LoVo (cell line): Measurements from ENCODE around the gene ARF5.

ENCODE experiments used
- DNase-seq: peaks from one replicate; pipeline ENCODE4 v3.0.0-alpha.2; 2016; ENCODE audit warnings: low spot score

Gene ARF5

GRCh38 chr7:127588697-127589482, 679 bp downstream of the ARF5 start:
- peak; percentile 68 for DNase-seq

GRCh38 chr7:127589896-127590295, 1.7 kb downstream of the ARF5 start:
- DNase-seq = no peak

GRCh38 chr7:127591189-127591588, 3.0 kb downstream of the ARF5 start:
- no peak for DNase-seq

GRCh38 chr7:127591591-127591990, 3.4 kb downstream of the ARF5 start:
- no peak for DNase-seq

DNA sequence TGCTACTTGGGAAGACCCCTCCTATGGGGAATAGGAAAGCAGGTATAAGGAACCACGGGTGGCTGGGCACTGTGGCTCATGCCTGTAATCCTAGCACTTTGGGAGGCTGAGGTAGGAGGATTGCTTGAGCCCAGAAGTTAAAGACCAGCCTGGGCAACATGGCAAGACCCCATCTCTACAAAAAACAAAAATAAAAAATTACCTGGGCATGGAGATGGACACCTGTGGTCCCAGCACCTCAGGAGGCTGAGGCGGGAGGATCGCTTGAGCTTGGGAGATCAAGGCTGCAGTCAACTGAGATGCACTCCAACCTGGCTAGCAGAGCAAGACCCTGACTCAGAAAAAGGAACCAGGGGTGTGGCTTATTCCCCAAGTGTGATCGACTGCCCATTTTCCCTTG, 4.3 kb downstream of the ARF5 start:
- no peak for DNase-seq

GRCh38 chr7:127594490-127594889, 6.3 kb downstream of the ARF5 start:
- DNase-seq = no peak

DNA sequence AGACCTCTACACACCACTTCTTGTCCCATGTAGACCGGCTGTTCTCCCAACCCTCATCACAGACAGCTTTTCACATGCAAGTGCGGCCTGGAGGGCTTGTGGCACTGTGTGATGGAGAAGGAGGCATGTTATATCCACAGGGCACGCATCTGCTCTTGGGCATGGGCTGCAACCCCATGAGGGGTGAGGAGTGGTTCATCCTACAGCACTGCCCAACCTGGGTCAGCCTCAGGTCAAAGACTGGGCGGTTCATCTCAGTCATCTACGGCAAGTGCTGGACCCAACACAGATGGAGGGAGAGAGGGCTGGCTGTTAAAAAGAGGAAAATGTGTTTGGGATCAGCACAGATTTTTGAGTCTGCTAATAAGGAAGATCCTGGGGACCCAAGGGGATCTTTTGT, 7.5 kb downstream of the ARF5 start:
- no peak for DNase-seq

DNA sequence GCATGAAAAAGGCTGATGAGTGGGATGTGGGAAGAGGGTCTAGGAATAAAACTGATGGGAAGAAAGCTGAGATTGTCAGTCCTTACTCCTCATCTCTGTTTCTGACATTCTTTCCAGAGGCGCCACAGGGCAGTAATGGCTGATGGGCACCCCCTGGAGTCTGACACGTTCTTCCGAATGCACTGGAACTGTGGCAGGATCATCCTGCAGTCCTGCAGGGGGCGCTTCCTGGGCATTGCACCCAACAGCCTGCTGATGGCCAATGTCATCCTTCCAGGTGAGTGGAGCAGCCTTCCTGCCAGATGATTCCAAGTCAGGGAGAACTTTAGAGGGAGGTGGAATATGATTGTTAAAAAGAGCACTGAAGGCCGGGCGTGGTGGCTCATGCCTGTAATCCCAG, 10.1 kb downstream of the ARF5 start:
- no peak for DNase-seq

GRCh38 chr7:127600885-127601284, 12.7 kb downstream of the ARF5 start:
- DNase-seq = no peak

GRCh38 chr7:127608446-127608845, 20.2 kb downstream of the ARF5 start:
- no peak for DNase-seq

DNA sequence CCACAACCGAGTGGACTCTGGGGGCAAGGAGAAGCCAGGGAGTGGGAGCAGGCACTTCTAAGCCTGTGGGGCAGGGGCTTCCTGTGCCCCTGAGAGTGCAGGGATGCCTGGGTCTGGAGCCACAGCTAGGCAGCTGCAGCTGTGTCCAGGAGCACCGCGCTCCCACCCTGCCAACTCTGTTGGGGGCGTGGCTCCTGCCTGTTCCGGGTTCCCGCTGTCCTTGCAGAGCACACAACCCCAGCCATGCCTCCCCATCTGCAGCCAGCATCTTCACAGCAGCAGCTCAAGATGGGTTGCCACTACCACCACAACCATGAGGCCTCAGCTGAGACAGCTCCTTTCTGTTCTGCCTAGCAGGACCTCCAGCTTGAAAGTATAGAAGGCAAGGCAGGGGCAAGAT, 21.1 kb downstream of the ARF5 start:
- DNase-seq = no peak

DNA sequence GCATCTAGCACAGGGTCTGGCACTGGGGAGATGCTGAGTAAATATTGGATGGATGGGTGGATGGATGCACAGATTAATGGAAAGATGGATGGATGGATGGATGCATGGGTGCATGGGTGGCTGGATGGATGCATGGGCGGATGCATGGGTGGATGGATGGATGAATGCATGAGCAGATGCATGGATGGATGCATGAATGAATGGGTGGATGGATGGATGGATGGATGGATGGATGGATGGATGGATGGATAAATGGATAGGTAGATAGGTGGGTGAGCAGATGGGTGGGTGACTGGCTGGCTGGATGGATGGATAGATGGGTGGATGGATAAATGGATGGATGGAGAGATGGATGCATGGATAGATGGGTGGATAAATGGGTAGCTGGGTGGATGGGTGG, 24.1 kb downstream of the ARF5 start:
- DNase-seq = no peak

- no peak for DNase-seq
These were observed 28.5 kb downstream of the ARF5 start for GRCh38 chr7:127616724-127617123.

- DNase-seq = no peak
These were observed 29.8 kb downstream of the ARF5 start, which contains the start of gene PAX4 for GRCh38 chr7:127618042-127618441. TSS of gene PAX4 (minus strand) at chr7:127618142. CDS start at chr7:127615928, 2,214 bp downstream.

DNA sequence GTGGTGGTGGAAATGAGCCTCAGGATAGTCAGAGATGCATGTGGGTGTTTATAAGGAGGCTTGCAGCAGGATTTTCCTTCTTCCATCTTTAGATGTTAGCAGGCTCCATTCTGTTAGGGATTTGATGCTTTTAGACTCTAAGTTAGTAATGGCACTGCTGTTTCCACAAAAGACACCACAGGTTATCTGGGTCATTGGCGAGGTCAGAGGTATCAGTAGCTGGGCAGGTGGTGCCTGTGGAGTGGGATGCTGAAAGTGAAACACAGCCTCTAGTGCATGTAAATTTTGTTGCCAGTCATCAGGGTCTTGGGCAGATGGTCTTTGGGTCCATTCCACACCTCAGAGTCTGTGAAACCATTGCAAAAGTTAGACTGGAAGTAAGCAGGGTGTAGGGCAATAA, 30.6 kb downstream of the ARF5 start:
- no peak for DNase-seq

- DNase-seq = no peak
These were observed 31.6 kb downstream of the ARF5 start for GRCh38 chr7:127619681-127620405.

GRCh38 chr7:127620406-127621233, 32.4 kb downstream of the ARF5 start:
- DNase-seq = no peak

DNA sequence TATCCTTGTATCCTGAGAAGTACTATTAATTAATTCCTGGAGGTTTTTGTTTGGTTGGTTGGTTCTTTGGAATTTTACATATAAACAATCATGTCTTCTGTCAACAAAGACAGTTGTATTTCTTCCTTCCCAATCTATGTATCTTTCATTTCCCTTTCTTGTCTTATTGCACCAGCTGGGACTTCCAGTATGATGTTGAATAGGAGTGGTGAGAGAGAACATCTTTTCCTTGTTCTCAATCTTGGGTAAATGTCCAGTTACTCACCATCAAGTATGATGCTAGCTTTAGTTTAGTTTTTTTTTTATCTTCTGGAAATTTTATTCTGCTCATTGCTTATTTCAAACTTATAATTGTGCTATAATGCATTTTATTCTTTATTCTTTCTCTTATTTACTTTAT, 37.1 kb downstream of the ARF5 start:
- DNase-seq = no peak

- DNase-seq = no peak
These were observed 40.2 kb downstream of the ARF5 start for GRCh38 chr7:127628445-127628844.

DNA sequence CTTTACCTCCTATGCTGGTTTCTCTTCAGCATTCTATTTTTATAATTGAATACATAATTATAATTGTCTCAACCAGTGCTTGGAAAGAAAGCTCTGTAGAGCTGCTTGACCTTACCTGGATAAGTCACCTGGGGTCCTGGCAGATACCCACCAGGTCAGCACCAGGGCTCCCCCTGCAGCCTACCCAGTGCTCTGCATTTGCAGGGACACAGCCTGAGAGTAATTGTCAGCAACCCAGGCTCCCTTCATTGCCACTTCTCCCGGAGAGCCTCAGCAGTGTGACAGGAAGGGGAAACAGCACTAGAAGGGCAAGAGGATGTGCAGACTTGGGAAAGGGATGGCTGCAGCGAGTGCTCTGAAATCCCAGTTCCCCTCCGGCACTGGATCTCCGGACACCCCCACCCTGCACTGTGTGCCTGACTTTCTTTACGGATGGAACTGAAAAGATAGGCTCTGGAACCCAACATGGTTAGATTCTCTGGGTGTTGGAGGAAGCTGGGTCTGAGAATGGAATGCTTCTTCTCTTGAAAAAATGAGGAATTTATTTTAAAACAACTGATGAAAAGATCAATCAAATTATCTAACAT, 41.1 kb downstream of the ARF5 start:
- no peak for DNase-seq

DNA sequence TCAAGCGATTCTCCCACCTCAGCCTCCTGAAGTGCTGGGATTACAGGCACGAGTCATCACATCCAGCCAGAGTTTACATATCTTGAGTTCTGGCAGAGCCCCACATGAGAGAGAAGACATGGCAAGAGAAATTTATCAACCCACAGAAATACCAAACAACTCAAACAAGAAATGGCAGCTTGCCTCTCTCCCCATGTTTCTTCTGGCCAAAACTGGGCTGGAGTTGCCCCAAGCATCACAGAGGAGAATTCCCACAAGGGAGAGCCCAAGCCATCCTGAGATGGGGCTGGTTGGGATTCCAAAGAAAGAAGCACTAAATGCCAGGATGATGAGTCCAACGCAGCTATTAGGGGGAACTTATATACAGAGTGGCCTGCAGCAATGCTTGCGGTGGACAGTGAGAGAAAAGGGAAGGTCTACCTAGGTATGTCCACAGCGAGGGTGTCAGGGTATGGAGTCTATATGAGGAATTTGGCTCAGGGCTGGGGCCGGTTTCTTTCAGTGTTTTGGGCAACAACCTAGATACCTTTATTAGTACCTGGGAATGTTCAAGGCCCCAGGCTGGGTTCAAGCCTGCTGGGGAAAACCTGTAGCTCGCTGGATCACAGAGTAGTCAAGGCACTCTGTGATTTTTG, 44.2 kb downstream of the ARF5 start:
- DNase-seq = no peak
